Tibial nerve (tissue), 3 donors: ENCODE data around the gene C2CD5.

ENCODE experiments used
- POLR2A ChIP-seq, 2 donors: fragments of 450-650 bp; IDR thresholded peaks; one replicate each; pipeline ENCODE4 v1.6.1; 2017; ENCODE audit warnings: antibody characterized with exemption in 2 of 2, mild to moderate bottlenecking in 2 of 2, moderate library complexity in 2 of 2
- TF ChIP-seq, protein P1 (sequence below), 5 experiments: fragments of 200-600 bp in 3 of 5; fragments of 450-650 bp in 2 of 5; sonication (generic) in 3 of 5; IDR thresholded peaks; one replicate each; pipeline ENCODE4 v1.5.1; 2016 to 2019; ENCODE audit warnings: antibody characterized with exemption in 5 of 5, mild to moderate bottlenecking in 3 of 5, moderate library complexity in 2 of 5

- TF ChIP-seq, protein P1, sequence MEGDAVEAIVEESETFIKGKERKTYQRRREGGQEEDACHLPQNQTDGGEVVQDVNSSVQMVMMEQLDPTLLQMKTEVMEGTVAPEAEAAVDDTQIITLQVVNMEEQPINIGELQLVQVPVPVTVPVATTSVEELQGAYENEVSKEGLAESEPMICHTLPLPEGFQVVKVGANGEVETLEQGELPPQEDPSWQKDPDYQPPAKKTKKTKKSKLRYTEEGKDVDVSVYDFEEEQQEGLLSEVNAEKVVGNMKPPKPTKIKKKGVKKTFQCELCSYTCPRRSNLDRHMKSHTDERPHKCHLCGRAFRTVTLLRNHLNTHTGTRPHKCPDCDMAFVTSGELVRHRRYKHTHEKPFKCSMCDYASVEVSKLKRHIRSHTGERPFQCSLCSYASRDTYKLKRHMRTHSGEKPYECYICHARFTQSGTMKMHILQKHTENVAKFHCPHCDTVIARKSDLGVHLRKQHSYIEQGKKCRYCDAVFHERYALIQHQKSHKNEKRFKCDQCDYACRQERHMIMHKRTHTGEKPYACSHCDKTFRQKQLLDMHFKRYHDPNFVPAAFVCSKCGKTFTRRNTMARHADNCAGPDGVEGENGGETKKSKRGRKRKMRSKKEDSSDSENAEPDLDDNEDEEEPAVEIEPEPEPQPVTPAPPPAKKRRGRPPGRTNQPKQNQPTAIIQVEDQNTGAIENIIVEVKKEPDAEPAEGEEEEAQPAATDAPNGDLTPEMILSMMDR (IDR thresholded peaks at IDR 0.05): no peak
- TF ChIP-seq POLR2A (IDR thresholded peaks at IDR 0.05): no peak
Measured at GRCh38 chr12:22491034-22491433, 53.3 kb downstream of the C2CD5 start.
